Medulla oblongata (tissue), 1 donor: ENCODE results near the gene GPC6.

Source experiments
- DNase-seq: peaks from one replicate; pipeline ENCODE4 v3.0.0-alpha.2; 2015; ENCODE audit errors: extremely low spot score

The GPC6 gene

GRCh38 chr13:94168783-94169453, 942.3 kb downstream of the GPC6 start:
- no peak for DNase-seq

- DNase-seq, result peak; percentile 41
These were observed 943.0 kb downstream of the GPC6 start for GRCh38 chr13:94169454-94170144.

- peak; percentile 53 for DNase-seq
These were observed 943.6 kb downstream of the GPC6 start for GRCh38 chr13:94170145-94170571.

GRCh38 chr13:94172416-94172815, 945.8 kb downstream of the GPC6 start:
- DNase-seq, result no peak

GRCh38 chr13:94173312-94173854, 946.8 kb downstream of the GPC6 start:
- DNase-seq, result no peak

GRCh38 chr13:94174009-94174408, 947.4 kb downstream of the GPC6 start:
- no peak for DNase-seq

GRCh38 chr13:94175076-94175475, 948.5 kb downstream of the GPC6 start:
- no peak for DNase-seq

GRCh38 chr13:94176561-94176960, 950.0 kb downstream of the GPC6 start:
- no peak for DNase-seq

- no peak for DNase-seq
These were observed 950.4 kb downstream of the GPC6 start for GRCh38 chr13:94177041-94177440.

- DNase-seq, result no peak
These were observed 952.1 kb downstream of the GPC6 start for GRCh38 chr13:94178625-94179244.

- DNase-seq, result no peak
These were observed 955.0 kb downstream of the GPC6 start for GRCh38 chr13:94181461-94182107.

- DNase-seq, result no peak
These were observed 955.7 kb downstream of the GPC6 start for GRCh38 chr13:94182185-94182761.

- DNase-seq, result no peak
These were observed 959.9 kb downstream of the GPC6 start for GRCh38 chr13:94186470-94186869.

- no peak for DNase-seq
These were observed 961.7 kb downstream of the GPC6 start for GRCh38 chr13:94188201-94188854.

GRCh38 chr13:94192431-94192975, 965.9 kb downstream of the GPC6 start:
- peak; percentile 18 for DNase-seq

GRCh38 chr13:94195715-94196114, 969.1 kb downstream of the GPC6 start:
- DNase-seq, result no peak

- DNase-seq, result no peak
These were observed 969.8 kb downstream of the GPC6 start for GRCh38 chr13:94196413-94196812.

GRCh38 chr13:94198681-94199080, 972.1 kb downstream of the GPC6 start:
- no peak for DNase-seq

GRCh38 chr13:94199135-94199534, 972.5 kb downstream of the GPC6 start:
- no peak for DNase-seq

GRCh38 chr13:94201022-94201421, 974.4 kb downstream of the GPC6 start:
- DNase-seq, result no peak

- DNase-seq, result no peak
These were observed 977.6 kb downstream of the GPC6 start for GRCh38 chr13:94204163-94204562.
